Stimulated activated CD8-positive, alpha-beta memory T cell treated with anti-CD3 and anti-CD28 coated beads, Interleukin-15, amount 100 ng/mL, for 1 hour (primary cell): ENCODE results near the gene SLC34A3.

Source experiments
- DNase-seq: peaks from one replicate; pipeline ENCODE4 v3.0.0-alpha.2; 2020; ENCODE audit warnings: low read depth

SLC34A3 gene

GRCh38 chr9:137195525-137196220, 35.0 kb upstream of the SLC34A3 start:
- no peak for DNase-seq

GRCh38 chr9:137198051-137198901, 32.4 kb upstream of the SLC34A3 start:
- no peak for DNase-seq

GRCh38 chr9:137198902-137199283, 31.8 kb upstream of the SLC34A3 start:
- no peak for DNase-seq

GRCh38 chr9:137199411-137200121, 31.1 kb upstream of the SLC34A3 start:
- DNase-seq = no peak

GRCh38 chr9:137200311-137201204, 30.1 kb upstream of the SLC34A3 start, which contains the start of gene TPRN:
TPRN (minus strand) TSS chr9:137200741; CDS start chr9:137200711, 30 bp downstream.
- peak; percentile 97 for DNase-seq

- DNase-seq = no peak
Measured at GRCh38 chr9:137201205-137201868, 29.4 kb upstream of the SLC34A3 start.

- DNase-seq = no peak
Measured at GRCh38 chr9:137202966-137203365, 27.7 kb upstream of the SLC34A3 start.

GRCh38 chr9:137204731-137205125, 26.0 kb upstream of the SLC34A3 start:
- no peak for DNase-seq

GRCh38 chr9:137205126-137206069, 25.3 kb upstream of the SLC34A3 start, which contains the start of the genes NDOR1 and TMEM203:
NDOR1 (plus strand) TSS chr9:137205700; CDS start chr9:137205778, 78 bp downstream.
TMEM203 (minus strand) TSS chr9:137205648; CDS start chr9:137205414, 234 bp downstream.
- peak; percentile 89 for DNase-seq

- no peak for DNase-seq
Measured at GRCh38 chr9:137206602-137207001, 24.1 kb upstream of the SLC34A3 start.

GRCh38 chr9:137211532-137211931, 19.2 kb upstream of the SLC34A3 start:
- no peak for DNase-seq

- no peak for DNase-seq
Measured at GRCh38 chr9:137212520-137212919, 18.2 kb upstream of the SLC34A3 start.

- no peak for DNase-seq
Measured at GRCh38 chr9:137213160-137214060, 17.3 kb upstream of the SLC34A3 start.

- no peak for DNase-seq
Measured at GRCh38 chr9:137214620-137215019, 16.1 kb upstream of the SLC34A3 start.

- no peak for DNase-seq
Measured at GRCh38 chr9:137215196-137215986, 15.3 kb upstream of the SLC34A3 start.

- no peak for DNase-seq
Measured at GRCh38 chr9:137216188-137216965, 14.3 kb upstream of the SLC34A3 start.
